Measurements from ENCODE around the gene NKX6-2. TPM values are rescaled to one million over a fixed set of nuclear protein-coding genes. Genes with fewer than 3 reads are reported as not detected.

Gene NKX6-2
- total and polyA plus RNA-seq, 2 experiments from 2014 or later = 0.03 to 5.0 TPM

DNA sequence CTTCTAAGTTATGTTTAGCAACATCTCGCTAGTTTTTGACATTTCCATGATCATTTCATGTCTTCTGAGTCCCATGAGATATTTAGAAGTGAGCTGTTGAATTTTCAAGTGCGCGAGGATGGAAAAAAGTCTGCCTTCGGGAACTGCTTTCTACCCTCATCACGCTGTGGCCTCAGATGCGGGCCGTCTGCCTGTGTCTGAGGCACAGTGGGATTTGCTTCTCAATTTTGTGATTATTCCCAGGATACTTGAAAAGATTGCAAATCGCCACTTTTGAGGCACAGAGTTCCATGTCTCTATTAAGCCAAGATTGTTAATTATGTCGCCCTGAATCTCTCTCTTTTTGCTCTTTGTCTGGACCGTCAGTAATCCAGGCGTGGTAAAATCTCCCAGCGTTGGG, 30.8 kb upstream of the NKX6-2 start:
- WGBS (ENCODE audit: low lambda C conversion rate, missing lambda C conversion rate) = 88% methylated on average over 12 of the region's 12 CpGs
- Histone ChIP-seq H3K27me3 (no peaks in the 10 kb centered on the region), H4K20me1 (ENCODE audit: insufficient read depth, poor library complexity, severe bottlenecking) (no peaks in the 10 kb centered on the region)

DNA sequence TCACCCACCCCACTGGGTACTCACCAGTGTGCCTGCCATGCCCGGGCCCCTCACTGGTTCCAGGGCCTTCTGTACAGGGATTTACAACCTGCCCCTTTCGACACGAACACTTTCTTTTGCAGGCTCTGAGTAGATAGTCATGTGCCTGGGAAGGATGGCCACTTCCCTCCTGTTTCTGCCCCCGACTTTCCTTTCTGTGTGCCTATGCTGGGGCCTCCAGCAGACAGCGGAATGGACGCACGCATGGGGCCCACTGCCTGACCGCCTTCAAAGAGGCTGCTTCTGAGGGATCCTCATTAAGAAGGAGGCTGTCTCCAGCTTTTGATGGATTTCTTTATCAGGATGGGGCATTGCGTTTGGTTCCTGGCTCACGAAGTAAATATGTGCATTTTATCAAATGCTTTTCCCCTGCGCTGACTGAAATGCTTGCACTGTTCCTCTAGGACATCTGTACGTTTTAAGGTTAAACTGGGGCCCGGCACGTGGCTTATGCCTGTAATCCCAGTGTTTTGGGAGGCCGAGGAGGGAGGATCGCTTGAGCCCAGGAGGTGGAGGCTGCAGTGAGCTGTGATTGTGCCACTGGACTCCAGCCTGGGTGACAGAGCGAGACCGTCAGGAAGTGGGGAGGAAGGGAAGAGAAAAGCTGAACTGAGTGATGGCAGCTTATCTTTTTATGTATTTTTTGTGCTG, 29.4 kb upstream of the NKX6-2 start:
- no peaks in the 10 kb centered on the region for H3K79me2 ChIP-seq
- no peak for DNase-seq (ENCODE audit: low spot score)
- H3K36me3 ChIP-seq (replicated peaks; ENCODE audit: insufficient read depth, low read depth) = no peaks in the 10 kb centered on the region
- no peak overlapping the region for H3K4me2 ChIP-seq
- H3K4me3 ChIP-seq = no peak overlapping the region
- H3K9me2 ChIP-seq (replicated peaks; ENCODE audit: insufficient read depth) = no peaks in the 10 kb centered on the region
- 80% methylated on average over 18 of the region's 18 CpGs for WGBS (ENCODE audit: low lambda C conversion rate, missing lambda C conversion rate)
- no peak overlapping the region for H3K27ac ChIP-seq
- H3K9me3 ChIP-seq (ENCODE audit: low read depth) = no peaks in the 10 kb centered on the region
- no peaks in the 10 kb centered on the region for H3K4me1 ChIP-seq (ENCODE audit: insufficient read depth)
- no peaks in the 10 kb centered on the region for H4K20me1 ChIP-seq (ENCODE audit: insufficient read depth, poor library complexity, severe bottlenecking)
- H3K27me3 ChIP-seq = no peaks in the 10 kb centered on the region
- no peak for TF ChIP-seq EZH2phosphoT487 (IDR thresholded peaks at IDR 0.05; ENCODE audit: low read depth, severe bottlenecking, unreplicated experiment)
- no peak for TF ChIP-seq EZH2 (IDR thresholded peaks at IDR 0.05; ENCODE audit: borderline replicate concordance)
- TF ChIP-seq, protein P1, sequence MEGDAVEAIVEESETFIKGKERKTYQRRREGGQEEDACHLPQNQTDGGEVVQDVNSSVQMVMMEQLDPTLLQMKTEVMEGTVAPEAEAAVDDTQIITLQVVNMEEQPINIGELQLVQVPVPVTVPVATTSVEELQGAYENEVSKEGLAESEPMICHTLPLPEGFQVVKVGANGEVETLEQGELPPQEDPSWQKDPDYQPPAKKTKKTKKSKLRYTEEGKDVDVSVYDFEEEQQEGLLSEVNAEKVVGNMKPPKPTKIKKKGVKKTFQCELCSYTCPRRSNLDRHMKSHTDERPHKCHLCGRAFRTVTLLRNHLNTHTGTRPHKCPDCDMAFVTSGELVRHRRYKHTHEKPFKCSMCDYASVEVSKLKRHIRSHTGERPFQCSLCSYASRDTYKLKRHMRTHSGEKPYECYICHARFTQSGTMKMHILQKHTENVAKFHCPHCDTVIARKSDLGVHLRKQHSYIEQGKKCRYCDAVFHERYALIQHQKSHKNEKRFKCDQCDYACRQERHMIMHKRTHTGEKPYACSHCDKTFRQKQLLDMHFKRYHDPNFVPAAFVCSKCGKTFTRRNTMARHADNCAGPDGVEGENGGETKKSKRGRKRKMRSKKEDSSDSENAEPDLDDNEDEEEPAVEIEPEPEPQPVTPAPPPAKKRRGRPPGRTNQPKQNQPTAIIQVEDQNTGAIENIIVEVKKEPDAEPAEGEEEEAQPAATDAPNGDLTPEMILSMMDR (IDR thresholded peaks at IDR 0.05; ENCODE audit: poor library complexity) = no peak
- H2AFZ ChIP-seq = no peak overlapping the region

More for the DNA sequence above, 30.8 kb upstream of the NKX6-2 start:
- Histone ChIP-seq H3K9me3 (ENCODE audit: low read depth) (no peaks in the 10 kb centered on the region), H3K27ac (no peak overlapping the region), H2AFZ (no peak overlapping the region), H3K9me2 (replicated peaks; ENCODE audit: insufficient read depth) (no peaks in the 10 kb centered on the region), H3K36me3 (replicated peaks; ENCODE audit: insufficient read depth, low read depth) (no peaks in the 10 kb centered on the region), H3K4me1 (ENCODE audit: insufficient read depth) (no peaks in the 10 kb centered on the region), H3K79me2 (no peaks in the 10 kb centered on the region), H3K4me3 (no peak overlapping the region), H3K4me2 (no peak overlapping the region)
- TF ChIP-seq, protein P1 (IDR thresholded peaks at IDR 0.05; ENCODE audit: poor library complexity) = no peak
- TF ChIP-seq EZH2 (IDR thresholded peaks at IDR 0.05; ENCODE audit: borderline replicate concordance) (no peak), EZH2phosphoT487 (IDR thresholded peaks at IDR 0.05; ENCODE audit: low read depth, severe bottlenecking, unreplicated experiment) (no peak)
- DNase-seq (ENCODE audit: low spot score) = no peak

DNA sequence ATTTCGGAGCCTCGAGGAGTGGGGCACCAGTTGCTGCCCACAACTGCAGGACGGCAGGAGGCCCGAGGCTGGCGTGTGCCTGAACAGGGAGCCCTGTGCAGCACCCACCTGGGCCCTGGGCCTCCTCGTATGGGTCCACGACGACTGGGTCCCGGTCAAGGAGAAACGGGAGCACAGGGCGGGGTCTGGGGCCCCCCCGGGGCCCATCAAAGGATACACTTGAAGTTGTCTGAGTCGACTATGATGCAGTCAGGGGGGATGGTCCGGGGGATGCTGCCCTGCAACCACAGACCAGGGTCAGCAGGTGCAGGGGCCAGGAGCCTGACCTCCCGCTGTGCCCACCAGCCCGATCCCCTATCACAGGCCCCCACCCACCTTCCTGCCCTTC, 28.5 kb upstream of the NKX6-2 start:
- Histone ChIP-seq H3K27ac (no peak overlapping the region), H3K79me2 (no peaks in the 10 kb centered on the region), H3K9me3 (ENCODE audit: low read depth) (no peaks in the 10 kb centered on the region), H3K36me3 (replicated peaks; ENCODE audit: insufficient read depth, low read depth) (no peaks in the 10 kb centered on the region), H3K9me2 (replicated peaks; ENCODE audit: insufficient read depth) (no peaks in the 10 kb centered on the region), H4K20me1 (ENCODE audit: insufficient read depth, poor library complexity, severe bottlenecking) (no peaks in the 10 kb centered on the region), H2AFZ (no peak overlapping the region), H3K4me2 (no peak overlapping the region), H3K4me3 (no peak overlapping the region), H3K27me3 (no peaks in the 10 kb centered on the region), H3K4me1 (ENCODE audit: insufficient read depth) (no peaks in the 10 kb centered on the region)
- WGBS (ENCODE audit: low lambda C conversion rate, missing lambda C conversion rate) = 94% methylated on average over 14 of the region's 16 CpGs
- TF ChIP-seq, protein P1 (IDR thresholded peaks at IDR 0.05; ENCODE audit: poor library complexity) = no peak
- DNase-seq (ENCODE audit: low spot score) = no peak
